GM13976 (cell line): Measurements from ENCODE around the gene MLANA.
A peak's percentile ranks its signal among the peaks of the same experiment; 100 is the strongest.

Experiments used
- DNase-seq: peaks from one replicate; pipeline ENCODE4 v3.0.0; 2012; ENCODE audit warnings: low spot score
- CTCF ChIP-seq: IDR thresholded peaks from 2 replicates; pipeline ENCODE4 v1.5.1; 2012; ENCODE audit warnings: borderline replicate concordance, mild to moderate bottlenecking; ENCODE audit not compliant: insufficient read depth; ENCODE audit errors: extremely low read depth, missing control alignments, control extremely low read depth
- in situ Hi-C: fragments of 300-500 bp; cut with MboI; formaldehyde crosslinking; loops from one replicate; pipeline ENCODE4 v1.12.0; 2022; ENCODE audit warnings: low sequenced_read_pairs, mixed read lengths, inconsistent platforms; ENCODE audit not compliant: unreplicated experiment

The MLANA gene

DNA sequence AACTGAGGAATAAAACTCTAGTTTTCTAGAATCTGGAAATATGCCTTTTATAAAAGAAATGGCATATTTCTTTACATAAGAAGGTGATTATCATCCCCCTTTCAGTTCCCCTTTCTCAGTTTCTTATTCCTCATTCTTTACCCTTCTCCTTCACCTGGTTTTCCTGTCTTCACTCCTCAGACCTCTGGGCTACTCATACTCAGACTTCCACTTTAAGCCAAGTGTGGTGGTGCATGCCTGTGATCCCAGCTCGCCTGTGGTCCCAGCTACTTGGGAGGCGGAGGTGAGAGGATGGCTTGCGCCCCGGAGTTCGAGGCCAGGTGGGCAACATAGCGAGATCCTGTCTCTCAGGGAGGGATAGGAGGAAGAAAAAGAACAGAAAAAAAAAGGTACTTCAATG lies 67.6 kb downstream of the MLANA start:
- peak; percentile 16 for DNase-seq
- in situ Hi-C loops = no loop called here
- TF ChIP-seq CTCF = no peak
